GM18517 (cell line): ENCODE measurements around the gene CASS4.
"Not testable (repeated sequence)": the region's sequence is repeated elsewhere in the genome, so short reads cannot be mapped to it uniquely, and the experiment has no call there.

Experiments used
- ATAC-seq: cut with Tn5 transposase; IDR thresholded peaks from one replicate; pipeline ENCODE4 v1.9.1; 2021; ENCODE audit warnings: mild to moderate bottlenecking, moderate library complexity; ENCODE audit not compliant: unreplicated experiment

The CASS4 gene, protein sequence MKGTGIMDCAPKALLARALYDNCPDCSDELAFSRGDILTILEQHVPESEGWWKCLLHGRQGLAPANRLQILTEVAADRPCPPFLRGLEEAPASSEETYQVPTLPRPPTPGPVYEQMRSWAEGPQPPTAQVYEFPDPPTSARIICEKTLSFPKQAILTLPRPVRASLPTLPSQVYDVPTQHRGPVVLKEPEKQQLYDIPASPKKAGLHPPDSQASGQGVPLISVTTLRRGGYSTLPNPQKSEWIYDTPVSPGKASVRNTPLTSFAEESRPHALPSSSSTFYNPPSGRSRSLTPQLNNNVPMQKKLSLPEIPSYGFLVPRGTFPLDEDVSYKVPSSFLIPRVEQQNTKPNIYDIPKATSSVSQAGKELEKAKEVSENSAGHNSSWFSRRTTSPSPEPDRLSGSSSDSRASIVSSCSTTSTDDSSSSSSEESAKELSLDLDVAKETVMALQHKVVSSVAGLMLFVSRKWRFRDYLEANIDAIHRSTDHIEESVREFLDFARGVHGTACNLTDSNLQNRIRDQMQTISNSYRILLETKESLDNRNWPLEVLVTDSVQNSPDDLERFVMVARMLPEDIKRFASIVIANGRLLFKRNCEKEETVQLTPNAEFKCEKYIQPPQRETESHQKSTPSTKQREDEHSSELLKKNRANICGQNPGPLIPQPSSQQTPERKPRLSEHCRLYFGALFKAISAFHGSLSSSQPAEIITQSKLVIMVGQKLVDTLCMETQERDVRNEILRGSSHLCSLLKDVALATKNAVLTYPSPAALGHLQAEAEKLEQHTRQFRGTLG

DNA sequence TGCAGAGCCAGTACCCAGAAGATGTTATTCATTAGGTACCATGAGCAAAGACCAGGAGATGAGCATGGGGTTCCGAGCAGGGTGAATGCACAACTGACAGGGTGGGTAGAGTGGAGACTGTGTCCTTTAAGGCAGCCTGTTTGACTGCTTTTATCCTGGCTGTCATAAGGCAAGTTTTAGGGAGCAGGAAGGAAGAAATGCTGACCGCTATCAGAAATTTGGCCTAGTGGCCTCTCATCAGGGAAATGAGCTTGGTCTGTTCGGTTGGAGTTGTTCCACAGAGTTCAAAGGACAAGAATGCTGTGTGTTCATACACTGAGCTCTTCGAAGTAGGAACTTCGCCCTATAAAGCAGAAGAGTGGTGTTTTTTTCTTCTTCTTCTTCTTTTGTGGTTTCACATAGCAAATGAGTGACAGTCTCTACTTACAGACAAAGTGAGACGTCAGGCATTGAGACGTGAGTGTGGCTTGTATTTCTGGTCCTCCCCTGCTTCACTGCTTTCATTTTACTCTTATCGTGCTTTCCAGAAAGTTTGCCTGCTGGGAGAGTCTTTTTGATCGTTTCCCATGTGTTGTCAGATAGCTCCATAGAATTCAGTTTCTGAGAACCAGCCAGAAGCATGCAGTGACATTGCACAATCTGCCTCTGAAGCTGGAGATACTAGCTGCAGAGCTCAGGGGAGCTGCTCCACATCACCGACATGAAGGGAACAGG lies at the start of gene CASS4:
CASS4 (plus strand) TSS at position 502 of the 714 bp plus-strand sequence; CDS start at position 701, 199 bp downstream.
- no peak for ATAC-seq

DNA sequence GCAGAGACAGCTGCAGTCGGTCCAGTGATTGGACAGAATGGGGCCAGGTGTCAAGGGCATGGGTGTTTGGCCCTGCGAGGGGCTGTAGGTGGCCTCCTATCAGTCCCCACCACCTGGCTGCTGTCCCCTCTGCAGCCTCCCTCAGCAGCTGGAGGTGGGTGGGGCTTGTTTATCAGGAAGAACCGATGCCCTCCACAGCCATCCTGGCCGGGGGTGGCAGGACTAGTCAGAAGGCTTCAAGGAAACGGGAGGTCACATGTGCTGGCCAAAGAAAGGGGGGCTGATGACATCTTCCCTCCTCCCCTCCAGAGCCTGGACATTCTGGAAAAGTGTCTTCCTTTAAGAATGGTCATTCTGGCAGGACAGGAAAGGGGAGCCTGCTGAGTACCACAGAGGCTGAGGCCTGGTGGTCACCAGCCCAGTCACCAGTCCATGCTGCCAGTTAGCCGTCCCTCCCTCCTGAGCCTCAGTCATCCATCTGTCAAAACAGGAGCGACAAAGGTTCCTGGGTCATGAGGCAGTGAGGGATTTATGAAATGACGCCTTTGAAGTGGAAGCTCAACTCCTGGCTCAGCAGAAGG lies 49.1 kb upstream of the CASS4 start:
- ATAC-seq = no peak

DNA sequence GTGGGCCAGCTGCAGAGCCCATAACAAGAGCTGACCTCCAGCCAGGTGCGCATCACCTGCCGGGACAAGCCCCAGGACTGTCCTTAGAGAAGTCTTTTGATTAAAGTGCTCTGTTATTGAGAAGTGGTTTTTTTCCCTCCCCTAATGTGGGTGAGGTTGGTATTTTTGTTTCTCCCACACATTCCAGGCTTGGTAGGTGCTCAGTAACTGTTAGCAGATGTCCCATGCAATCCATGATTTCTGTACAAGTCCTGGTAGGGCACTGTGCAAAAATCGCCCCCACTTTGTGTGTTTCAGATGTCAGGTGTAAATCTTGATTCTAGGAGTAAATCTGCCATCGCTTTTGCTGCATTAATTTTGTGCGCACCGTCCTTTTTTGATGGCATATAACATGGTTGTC lies 48.6 kb upstream of the CASS4 start:
- no peak for ATAC-seq

DNA sequence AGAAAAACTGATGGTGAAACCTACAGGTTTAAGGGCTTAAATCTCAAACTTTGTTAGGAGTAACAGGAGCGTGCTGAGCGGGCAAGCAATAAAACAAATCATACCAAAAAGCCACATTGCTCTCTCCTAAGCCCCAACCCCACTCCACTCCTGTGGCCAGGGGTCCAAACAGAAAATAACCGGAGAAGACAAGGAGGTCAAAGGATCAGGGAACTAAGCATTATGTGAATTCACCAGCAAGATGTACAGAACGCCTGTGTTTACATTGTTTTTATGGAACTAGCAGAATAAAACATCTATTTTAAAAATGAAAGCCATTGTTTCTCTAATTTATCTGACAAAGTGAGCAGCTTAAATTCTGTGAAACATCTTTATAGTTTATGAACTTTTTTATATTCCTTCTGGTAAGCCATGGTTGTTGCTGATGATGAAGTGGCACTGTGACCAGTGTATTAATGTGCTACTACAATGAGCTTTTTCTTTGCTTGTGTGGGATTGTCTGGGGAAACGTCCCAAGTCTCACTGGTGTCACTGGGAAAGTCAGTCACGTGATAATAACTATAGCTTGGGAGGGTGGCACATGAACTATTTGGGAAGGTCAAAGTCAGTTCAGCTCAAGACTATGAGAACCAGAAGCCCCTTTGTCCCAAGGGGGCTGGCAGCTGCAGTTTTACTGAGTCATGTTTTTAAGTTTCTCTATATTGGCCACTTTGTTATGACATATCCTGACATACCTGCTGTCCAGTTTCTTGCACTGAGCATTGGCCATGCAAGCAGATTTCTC lies 43.5 kb upstream of the CASS4 start:
- no peak for ATAC-seq

DNA sequence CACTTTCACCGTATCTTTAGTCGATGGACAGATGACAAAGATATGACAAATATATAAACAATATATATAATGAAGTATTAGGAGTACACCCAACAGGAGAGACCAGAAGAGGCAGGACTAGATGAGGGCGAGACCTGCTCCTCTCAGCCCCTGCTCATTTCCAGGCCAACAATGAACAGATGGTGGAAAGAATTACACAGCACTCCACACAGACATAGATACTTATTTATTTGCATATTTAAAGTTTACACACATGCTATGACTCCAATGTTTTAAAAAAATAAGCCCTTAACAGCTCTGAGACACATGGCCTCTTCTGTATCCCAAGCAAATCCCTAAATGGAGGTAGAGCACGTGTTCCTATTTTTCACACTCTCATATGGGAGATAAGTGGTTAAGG lies 42.9 kb upstream of the CASS4 start:
- ATAC-seq = no peak

DNA sequence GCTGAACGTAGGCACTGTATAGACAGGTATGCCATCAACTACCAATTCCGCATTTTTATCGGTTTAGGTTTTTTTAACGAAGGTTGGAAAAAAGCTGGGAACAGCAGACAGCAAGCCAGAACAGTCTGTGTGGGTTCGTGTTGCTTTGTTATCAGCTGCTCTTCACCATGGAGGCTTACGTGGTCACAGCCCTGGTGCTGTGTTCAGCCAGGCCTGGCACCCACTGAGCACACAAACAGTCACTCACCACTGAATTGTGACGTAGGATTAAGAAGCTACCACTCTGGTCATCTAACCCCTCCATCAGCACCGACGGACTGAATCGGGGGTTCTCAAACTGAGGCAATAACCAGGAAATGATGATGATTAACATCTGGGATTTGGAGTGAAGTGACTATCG lies 40.1 kb upstream of the CASS4 start:
- no peak for ATAC-seq

DNA sequence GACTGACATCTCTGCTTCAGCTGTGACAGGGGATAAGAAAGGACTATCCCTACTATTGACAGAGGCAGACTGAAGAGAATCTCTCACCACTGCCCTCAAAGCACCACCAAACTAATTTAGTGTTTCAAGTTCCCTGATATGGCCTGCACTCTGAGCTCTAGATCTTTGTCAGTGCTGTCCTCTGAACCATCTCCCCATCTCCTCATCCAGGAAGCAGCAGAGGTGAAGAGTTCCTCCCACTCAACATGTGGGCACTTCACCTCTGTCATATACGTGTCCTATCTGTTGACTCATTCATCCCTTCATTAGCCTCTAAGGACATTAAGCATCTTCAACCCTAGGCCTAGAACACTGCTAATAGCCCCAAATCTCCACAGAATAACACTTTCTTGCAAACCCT lies 39.2 kb upstream of the CASS4 start:
- ATAC-seq = no peak

DNA sequence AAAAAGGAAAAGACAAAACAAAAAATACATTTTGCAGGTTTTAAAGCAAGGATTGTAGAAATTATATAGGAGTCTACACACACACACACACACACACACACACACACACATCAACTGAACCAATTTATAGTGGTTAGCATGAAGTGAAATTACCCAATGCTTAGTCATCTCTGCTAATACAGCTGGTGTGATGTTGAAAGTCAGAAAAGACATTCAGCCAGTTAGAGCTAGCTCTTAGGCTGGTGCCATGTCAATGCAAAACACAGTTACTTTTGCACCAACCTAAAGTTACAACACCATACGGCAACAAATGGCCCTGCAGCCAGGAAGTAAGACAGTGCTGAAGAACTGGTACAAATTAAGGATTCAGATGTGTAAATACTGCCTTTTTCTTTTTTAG lies 38.1 kb upstream of the CASS4 start:
- ATAC-seq = no peak

DNA sequence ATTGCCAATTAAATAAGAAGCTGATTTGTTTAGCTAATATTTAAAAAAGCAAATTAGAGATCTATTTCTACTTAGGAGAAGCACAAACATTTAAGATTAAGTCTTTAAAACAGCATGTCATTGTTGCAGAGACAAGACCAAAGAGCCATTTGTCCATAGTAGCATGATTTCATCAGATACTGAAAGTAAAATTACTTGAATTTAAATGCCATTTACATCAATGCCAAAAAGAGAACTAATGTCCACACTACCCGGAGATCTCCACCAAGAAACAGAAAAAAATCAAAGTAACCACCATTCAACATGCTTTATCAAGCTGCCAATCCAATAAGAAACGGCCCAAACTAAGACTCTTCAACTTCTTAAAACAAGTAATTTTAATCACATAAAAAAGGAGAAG lies 35.7 kb upstream of the CASS4 start:
- no peak for ATAC-seq

DNA sequence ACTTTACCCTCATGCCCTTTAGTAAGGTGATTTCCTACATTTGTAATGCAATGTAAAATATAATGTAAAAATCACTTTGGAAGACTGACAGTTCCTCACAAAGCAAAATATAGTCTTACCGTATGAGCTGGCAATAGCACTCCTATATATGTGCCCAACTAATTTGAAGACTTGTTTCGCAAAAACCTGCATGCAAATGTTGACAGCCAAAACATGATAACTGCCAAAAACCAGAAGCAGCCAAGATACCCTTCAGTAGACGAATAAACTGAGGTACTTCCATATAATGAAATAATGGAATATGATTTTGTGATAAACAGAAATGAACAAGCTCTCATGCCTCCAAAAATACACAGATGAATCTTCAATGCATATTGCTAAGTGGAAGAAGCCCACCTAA lies 33.7 kb upstream of the CASS4 start:
- ATAC-seq = no peak

DNA sequence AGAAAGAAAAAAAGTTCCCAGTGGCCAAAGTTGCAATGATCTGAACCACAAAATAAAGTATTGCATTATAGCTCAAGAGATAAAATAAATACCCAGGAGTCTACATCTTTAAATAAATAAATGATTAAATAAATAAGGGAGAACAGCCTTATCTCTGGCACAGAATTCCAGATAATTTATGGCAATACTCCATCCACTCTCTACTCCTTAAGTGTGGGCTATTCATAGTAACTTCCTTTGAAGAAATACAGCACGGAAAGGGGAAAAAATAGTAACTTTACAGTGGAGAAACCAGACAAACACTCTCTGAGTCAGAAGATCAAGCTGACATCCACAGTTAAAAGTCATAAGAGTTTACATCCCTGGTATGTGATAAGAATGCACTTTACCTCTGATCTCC lies 31.7 kb upstream of the CASS4 start:
- ATAC-seq = no peak

DNA sequence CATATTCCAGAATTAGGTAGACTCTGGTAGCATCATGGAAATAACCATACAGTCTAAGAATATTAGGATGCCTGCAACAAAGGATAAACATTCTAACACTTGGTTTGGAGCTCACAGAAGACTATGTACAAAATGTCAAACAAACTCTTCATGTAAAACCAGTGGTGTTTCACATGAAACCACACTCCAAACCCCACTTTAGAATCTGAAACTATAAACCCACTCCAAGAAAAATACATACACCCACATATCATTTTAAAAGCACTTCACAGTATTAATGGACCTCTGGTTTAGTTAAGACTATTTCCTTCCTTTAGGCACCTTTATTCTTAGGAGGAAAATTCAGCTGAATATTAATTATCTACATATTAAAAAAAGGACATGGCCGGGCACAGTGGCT lies 30.6 kb upstream of the CASS4 start:
- ATAC-seq = no peak

DNA sequence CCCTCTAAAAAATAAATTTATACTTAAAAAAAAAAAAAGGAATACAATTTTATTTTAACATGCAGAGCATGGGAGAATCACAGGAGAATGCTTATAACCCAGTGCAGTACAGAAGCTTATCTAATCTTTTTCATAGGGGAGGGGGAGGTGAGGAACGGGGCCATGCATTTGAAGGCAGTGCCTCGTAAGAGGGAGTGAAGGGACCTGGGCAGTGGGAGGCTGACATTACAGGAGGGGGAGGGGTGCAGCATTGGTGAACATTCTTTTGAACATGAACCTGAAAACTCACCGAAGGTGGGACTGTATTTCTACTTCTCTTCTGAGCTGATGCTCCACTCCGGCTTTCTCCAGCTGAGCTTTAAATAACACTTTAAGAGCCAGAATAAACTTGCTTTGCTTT lies 29.4 kb upstream of the CASS4 start:
- no peak for ATAC-seq

DNA sequence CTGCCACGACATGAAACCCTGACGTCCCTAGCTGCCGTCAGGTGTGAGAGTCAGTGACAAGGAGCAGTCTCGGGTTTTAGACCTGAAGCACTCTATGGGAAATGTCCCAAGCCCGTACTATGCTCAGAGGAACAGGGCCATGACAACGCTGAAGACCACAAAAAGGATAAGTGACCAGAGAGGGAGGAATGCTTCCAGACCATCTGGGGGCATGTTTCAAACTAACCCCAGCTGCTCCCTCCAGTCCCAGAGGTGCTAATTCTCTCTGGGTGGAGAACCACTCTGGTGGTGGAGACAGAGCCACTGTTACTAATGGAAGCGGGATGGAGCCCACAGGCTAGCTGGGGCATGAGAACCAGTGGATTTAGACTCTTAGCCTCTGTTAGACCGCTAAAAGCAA lies 28.7 kb upstream of the CASS4 start:
- no peak for ATAC-seq

DNA sequence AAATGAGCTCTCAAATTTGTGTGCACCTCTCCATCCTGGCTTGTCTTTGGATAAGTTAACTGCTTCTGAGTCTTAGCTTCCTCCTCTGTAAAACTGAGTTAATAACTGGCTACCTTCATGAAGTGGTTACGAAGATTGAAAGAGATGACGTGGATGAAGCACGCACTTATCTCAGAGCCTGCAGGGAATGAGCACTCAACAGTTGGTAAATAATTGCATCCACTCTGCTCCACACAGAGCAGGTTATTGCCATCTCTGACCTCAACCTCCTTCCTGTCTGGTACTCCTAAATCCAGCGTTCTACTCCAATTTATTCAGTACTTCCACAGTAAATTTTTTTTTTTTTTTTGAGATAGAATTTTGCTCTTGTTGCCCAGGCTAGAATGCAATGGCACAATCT lies 26.9 kb upstream of the CASS4 start:
- ATAC-seq = no peak

DNA sequence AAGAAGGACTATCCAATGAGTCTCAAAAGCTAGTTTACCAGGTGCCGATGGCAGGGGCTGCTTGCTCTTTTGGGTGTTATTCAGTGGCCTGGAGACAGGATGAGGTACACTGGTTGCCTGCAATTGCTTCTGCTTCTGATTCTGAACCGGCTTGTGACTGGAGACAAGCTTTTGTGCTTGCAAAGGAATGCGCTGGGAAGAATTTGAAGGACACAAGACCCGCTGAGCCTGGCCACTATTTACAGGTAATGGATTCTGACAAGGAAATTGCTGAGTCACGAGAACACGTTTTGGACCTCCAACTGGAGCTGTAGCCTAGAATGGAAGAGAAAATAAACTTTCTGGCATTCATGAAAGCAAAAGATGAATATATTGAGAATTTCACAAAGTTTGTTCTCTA lies 25.8 kb upstream of the CASS4 start:
- ATAC-seq = no peak

DNA sequence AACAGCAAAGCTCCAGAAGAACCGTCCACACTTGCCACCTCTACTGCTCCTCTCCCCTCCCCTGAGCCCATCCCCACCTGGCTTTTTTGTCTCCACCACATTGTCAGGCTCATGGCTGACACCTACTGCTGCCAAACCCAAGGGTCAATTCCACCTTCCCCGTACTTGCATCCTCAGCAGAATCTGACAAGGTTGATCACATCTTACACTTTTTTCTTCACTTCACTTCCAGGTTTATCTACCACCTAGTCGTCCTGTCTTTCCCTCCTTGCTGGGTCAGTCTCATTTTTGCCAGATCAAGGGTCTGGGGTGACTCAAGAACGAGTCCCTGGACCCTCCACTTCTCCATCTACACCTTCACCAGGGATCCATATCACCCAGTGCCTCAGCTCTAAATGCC lies 23.2 kb upstream of the CASS4 start:
- no peak for ATAC-seq

DNA sequence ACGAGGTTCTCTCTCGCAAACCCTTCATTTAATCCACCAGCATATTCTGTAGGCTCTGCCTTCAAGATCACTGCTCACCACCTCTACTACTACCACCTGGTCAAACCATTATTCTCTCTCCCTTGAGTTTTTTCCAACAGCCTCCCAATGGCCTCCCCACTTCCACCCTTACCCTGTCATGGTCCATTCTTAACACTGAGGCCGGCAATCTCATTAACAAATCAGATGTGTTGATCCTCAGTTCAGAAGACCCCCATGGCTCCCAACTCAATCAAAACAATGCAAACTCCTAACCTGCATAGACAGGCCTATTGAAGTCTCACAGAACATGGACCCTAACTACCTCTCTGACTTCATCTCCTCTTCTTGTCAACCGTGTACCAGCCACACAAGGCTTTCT lies 22.3 kb upstream of the CASS4 start:
- no peak for ATAC-seq

DNA sequence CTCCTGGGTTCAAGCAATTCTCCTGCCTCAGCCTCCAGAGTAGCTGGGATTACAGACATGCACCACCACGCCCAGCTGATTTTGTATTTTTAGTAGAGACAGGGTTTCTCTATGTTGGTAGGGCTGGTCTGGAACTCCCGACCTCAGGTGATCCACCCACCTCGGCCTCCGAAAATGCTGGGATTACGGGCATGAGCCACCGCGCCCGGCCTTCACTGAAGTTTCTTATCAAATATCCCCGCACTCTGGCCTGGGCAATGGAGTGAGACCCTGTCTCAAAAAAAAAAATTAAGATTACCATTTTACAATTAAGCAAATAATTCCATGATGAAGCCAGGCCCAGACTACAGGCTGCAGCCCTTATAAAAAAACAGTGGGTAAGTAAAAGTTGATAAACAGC lies 21.7 kb upstream of the CASS4 start:
- not testable (repeated sequence) for ATAC-seq

DNA sequence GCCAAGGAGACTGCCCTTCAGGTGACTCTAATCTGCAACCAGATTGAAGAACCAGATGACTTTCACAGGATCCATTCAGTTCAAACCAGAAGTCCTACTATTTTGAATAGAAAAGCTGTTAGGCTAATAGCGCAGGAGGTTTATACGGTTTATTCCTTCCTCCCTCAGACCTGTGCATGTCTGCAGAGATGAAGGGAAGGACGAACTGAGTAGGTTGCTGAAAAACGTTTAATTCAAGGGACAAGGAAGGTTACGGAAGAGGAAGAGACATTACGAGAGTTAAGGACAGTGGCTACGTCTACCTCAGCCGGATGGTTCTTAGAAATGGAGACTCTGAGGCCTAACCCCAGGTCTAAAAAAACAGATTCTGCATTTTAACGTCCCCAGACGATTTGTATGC lies 21.0 kb upstream of the CASS4 start:
- ATAC-seq = no peak
